GM18520 (cell line): ENCODE results near the gene NUTM2A.
A peak's percentile ranks its signal among the peaks of the same experiment; 100 is the strongest.
"Not testable (repeated sequence)": the region's sequence is repeated elsewhere in the genome, so short reads cannot be mapped to it uniquely, and the experiment has no call there.

Source experiments
- ATAC-seq: cut with Tn5 transposase; IDR thresholded peaks from one replicate; pipeline ENCODE4 v1.9.1; 2021; ENCODE audit not compliant: unreplicated experiment

Gene NUTM2A

DNA sequence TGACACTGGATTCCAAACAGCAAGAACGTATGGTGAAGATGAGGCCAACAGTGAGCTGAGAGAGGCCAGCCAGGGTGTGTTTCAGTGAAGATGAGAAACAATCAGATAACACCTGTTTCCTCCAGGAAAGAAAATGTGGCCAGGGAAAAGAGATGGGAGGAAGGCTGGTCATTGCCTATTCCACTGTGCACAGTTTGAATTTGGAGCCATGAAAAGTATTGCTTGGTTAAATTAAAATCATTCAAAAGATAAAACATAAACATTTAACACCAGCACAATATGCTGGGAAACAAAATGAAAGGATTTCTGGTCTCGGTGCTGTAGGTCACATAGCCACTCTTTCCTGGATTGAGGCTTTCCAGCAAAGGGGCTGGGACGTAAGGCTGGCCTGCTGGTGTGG lies at the start of gene NUTM2A:
Gene NUTM2A (plus strand): TSS at position 301 of the 400 bp plus-strand sequence. CDS start 383 bp downstream, outside the sequence.
- ATAC-seq: not testable (repeated sequence)

DNA sequence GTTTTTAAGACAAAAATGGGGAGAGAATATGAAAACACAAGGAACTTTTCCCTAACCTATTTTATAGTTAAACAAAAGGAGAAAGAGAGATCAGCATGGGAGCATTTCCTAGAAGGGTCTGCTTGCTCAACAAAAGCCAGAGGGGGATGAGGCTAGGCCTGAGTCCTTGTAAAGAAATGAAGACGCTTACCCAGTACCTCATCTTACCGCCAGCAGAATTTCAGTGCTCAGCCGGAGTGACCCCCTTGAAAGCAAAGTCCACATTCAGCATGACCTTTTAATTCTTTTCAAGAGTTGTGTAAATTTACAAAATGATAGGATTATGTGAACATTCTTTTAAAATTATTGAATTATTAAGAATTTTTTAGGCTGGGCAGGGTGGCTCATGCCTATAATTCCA lies 47.7 kb upstream of the NUTM2A start:
- not testable (repeated sequence) for ATAC-seq

DNA sequence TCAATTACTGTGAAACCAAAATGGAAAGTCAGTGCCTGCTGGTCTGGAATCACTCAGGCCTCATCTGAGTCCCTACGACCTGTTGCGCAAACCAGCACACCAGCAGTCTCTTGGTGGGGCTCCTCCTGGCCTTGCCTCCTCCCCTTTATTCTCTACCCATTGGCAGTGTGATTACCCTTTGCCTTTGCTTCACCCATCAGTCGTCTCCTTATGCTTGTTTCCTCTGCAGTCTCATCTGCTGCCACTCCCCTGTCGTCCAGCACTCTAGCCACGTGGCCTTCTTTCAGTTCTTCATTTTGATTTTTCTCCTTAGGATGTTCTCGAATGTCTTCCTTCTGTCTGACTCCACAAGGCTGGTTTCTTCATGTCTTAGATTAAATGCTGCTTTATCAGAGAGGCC lies 40.8 kb upstream of the NUTM2A start:
- ATAC-seq: not testable (repeated sequence)

- not testable (repeated sequence) for ATAC-seq
These were observed 39.2 kb upstream of the NUTM2A start for GRCh38 chr10:87186016-87186415.

- not testable (repeated sequence) for ATAC-seq
These were observed 37.7 kb upstream of the NUTM2A start for GRCh38 chr10:87187573-87187972.

GRCh38 chr10:87191841-87192240 lies 33.4 kb upstream of the NUTM2A start:
- not testable (repeated sequence) for ATAC-seq

DNA sequence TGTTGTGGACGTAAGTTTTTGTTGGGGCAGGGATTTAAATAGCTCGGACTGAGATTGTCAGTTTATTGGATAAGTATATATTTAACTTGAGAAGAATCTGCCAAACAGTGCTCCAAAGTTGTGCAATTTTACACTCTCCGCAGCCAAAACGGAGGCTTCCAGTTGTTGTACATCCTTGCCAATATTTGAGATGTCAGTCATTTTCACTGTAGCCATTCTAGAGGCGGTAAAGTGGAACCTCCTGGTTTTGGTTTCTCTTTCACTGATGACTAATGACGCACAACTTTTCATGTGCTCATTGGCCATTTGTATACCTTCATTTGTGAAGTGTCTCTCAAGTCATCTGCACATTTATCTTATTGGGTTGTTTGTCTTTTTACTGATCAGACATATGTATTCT lies 24.3 kb upstream of the NUTM2A start:
- peak; percentile 79 for ATAC-seq

DNA sequence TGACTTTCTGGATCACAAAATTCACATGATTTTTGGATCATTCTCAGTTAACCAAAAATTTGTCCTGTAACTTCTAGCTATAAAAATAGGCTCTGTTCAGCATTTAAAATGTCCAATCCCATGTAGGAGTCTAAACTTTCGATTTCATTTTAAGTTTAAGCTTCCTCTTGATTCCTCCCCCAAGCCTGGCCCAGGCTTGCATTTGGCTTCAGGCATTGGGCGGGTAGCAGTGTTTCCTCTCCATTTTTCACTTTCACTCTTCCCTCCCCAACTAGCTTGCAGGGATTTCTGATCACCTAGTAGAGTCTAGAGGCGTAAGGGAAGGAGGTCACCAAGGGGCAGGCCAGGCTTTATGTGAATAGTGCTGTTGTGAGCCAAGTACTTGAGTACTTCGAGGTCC lies 20.4 kb upstream of the NUTM2A start:
- ATAC-seq: not testable (repeated sequence)

DNA sequence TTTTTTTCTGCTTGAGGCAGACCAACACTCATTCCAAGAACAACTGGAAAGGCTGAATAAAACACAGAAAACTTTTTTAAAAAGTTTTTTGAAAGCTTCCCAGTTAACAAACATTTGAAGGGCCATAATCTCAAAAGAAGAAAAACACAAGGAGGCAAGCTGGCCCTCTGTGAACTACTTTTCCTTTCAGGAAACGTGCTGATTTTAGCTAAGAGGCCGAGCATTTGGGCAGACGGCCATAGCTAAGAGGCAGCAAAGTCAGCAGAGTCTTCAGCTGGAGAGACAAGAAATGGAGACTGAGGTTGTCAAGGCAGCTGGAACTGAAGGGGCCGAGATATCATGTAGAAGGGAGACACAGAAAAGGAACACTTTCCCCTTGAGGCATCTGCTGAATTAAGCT lies 18.3 kb upstream of the NUTM2A start:
- not testable (repeated sequence) for ATAC-seq

- ATAC-seq: not testable (repeated sequence)
These were observed 14.9 kb upstream of the NUTM2A start for GRCh38 chr10:87210309-87210708.

DNA sequence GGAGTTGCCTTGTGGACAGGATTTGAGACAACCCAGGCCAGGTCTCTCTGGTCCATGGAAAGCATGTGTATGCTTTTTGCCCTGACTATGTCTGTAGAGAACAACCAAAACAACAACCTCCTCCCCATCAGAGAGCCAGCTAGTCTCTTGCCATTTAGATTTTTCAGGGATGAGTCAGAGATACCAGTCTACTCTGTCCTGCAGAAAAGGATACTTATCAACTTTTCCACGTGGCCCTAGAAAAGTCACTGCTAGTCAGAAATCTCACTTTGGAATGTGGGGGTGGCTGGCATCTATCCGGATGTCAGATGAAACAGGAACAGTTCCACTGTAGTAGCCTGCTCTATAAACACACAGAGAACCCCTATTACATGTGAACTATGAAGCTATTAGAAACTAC lies 13.4 kb upstream of the NUTM2A start:
- ATAC-seq: not testable (repeated sequence)

- ATAC-seq: not testable (repeated sequence)
These were observed 12.0 kb upstream of the NUTM2A start for GRCh38 chr10:87213150-87213765.

- ATAC-seq: not testable (repeated sequence)
These were observed 11.4 kb upstream of the NUTM2A start for GRCh38 chr10:87213806-87214205.

- not testable (repeated sequence) for ATAC-seq
These were observed 9.1 kb upstream of the NUTM2A start for GRCh38 chr10:87216120-87216519.

GRCh38 chr10:87219370-87219769 lies 5.9 kb upstream of the NUTM2A start:
- ATAC-seq: not testable (repeated sequence)

DNA sequence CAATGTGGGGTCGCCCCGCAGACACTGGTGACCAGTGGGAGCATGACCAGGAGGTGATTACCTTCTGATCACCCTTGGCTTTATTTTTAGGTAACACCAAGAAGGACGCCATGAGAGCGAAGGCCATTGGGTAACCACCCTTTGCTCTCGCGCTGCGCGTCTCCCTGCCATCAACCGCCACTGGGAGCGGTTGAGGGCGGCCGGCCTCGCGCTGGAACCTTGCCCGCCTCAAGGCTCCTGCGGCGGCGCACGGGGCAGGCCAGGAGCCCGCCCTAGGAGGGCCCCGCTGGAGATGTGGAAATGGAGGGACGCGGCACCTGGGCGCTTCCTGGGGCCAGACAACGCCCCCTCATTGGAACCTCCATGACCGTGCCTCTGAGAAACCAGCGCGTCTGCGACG lies 2.5 kb upstream of the NUTM2A start:
- not testable (repeated sequence) for ATAC-seq

DNA sequence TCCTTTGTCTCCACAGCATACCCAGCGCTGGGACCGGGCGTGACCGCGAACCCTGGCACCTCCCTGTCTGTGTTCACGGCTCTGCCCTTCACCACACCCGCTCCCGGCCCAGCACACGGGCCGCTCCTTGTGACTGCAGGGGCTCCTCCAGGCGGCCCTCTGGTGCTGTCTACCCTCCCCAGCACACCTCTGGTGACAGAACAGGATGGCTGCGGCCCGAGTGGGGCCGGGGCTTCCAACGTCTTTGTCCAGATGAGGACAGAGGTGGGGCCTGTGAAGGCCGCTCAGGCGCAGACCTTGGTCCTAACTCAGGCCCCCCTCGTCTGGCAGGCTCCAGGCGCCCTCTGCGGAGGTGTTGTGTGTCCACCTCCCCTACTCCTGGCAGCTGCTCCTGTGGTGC lies 3.0 kb downstream of the NUTM2A start:
- not testable (repeated sequence) for ATAC-seq

DNA sequence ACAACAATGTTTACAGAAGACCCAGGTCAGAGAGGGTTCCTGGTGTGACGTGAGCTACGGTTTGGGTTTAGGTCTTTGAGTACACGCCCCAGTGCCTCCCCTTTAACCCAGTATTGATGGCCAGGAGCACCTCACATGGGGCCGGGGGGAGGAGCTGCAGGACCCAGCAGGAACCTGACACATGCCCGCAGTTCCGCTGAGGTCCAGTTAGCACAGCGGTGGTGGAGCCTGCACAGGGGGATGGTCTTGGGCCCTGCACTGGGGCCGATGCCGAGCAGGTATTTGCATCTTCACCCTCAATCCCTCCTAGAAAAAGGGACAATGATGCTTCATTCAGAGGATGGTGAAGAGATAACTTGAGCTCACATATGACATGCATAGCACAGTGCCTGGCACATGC lies 4.0 kb downstream of the NUTM2A start:
- not testable (repeated sequence) for ATAC-seq

- ATAC-seq: not testable (repeated sequence)
These were observed 9.6 kb downstream of the NUTM2A start for GRCh38 chr10:87234854-87235253.

DNA sequence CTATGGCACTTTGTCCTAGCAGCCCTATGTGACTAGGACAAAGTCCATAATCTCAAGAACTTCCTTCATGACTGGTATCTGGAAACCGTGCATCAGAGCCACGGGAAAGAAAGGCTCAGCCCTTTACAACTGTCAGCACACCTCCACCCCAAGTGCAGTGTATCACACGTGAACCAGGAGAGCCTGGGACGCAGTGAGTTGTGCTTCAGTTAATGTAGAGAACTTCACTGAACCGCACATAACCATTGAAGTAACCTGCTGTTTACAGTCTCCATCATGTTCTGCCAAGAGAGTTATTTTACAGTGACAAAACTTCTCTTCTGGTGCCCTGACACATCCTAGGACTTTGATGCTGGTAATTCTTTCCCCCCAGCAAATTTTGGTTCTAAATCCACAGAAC lies 12.0 kb downstream of the NUTM2A start:
- ATAC-seq: not testable (repeated sequence)

- ATAC-seq: not testable (repeated sequence)
These were observed 14.1 kb downstream of the NUTM2A start for GRCh38 chr10:87239346-87239808.

DNA sequence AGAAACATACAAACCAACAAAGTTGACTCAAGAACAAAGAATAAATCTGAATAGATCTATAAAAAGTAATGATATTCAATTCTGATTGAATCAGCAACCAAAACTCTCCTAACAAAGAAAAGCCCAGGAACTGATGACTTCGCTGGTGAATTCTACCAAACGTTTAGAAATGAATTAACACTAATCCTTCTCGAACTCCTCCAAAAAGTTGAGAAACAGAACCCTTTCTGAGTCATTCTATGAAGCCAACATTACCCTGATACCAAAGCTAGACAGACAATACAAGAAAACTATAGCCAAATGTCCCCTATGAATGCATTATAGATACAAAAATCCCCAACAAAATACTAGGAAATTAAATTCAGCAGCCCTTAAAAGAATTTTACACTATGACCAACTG lies 16.9 kb downstream of the NUTM2A start:
- ATAC-seq: not testable (repeated sequence)

GRCh38 chr10:87247335-87247734 lies 22.1 kb downstream of the NUTM2A start:
- ATAC-seq: not testable (repeated sequence)
